Panc1 (cell line): ENCODE results near the gene METTL15. TPM values are rescaled to one million over a fixed set of nuclear protein-coding genes. Genes with fewer than 3 reads are reported as not detected.

Experiments used
- ATAC-seq: fragments of 200-7000 bp; cut with Tn5 transposase; 2 replicates; pipeline ENCODE4 v1.9.1; 2020; ENCODE audit warnings: mild to moderate bottlenecking, moderate library complexity
- BruUV-seq: library from RNA; stranded (reverse); fragments of 400-500 nt; replicated peaks from 2 replicates; lab custom pipeline; 2021; lab: Mats Ljungman, UMichigan
- CTCF ChIA-PET: fragments of 300-600 bp; sonication (Branson Sonifier 250); formaldehyde crosslinking; loops from one replicate; lab custom pipeline; 2022; ENCODE audit warnings: antibody characterized with exemption; lab: Charles Lee
- POLR2A ChIA-PET: fragments of 300-600 bp; sonication (Branson Sonifier 250); formaldehyde crosslinking; loops from one replicate; lab custom pipeline; 2022; ENCODE audit warnings: antibody characterized with exemption; lab: Charles Lee
- DNase-seq: peaks from one replicate; pipeline ENCODE4 v3.0.0-alpha.2; 2010; ENCODE audit warnings: low read depth, low spot score
- H3K27ac ChIP-seq: 2 replicates; pipeline ENCODE4 v1.5.1; 2011; ENCODE audit warnings: mild to moderate bottlenecking, low read length, inconsistent platforms
- H3K27me3 ChIP-seq: fragments of 200-500 bp; sonication (Bioruptor generic); 2 replicates; pipeline ENCODE4 v1.6.0; 2014; ENCODE audit warnings: low read length, inconsistent platforms; ENCODE audit not compliant: control insufficient read depth, insufficient read depth
- H3K36me3 ChIP-seq: fragments of 200-500 bp; sonication (Bioruptor generic); 2 replicates; pipeline ENCODE4 v1.5.1; 2014; ENCODE audit warnings: inconsistent platforms, mild to moderate bottlenecking, low read length, moderate library complexity; ENCODE audit not compliant: control insufficient read depth, insufficient read depth
- H3K4me1 ChIP-seq: 2 replicates; pipeline ENCODE4 v1.5.1; 2011; ENCODE audit warnings: inconsistent platforms, mild to moderate bottlenecking, low read length, moderate library complexity; ENCODE audit not compliant: control insufficient read depth, insufficient read depth
- H3K4me3 ChIP-seq, 2 experiments: 2 replicates each; pipeline ENCODE4 v1.5.1; 2011 to 2012; ENCODE audit warnings: low read depth in 2 of 2, low read length in 2 of 2, mild to moderate bottlenecking in 2 of 2, inconsistent platforms in 1 of 2, moderate library complexity in 1 of 2
- H3K9me3 ChIP-seq: fragments of 200-500 bp; sonication (Bioruptor generic); 2 replicates; pipeline ENCODE4 v1.5.1; 2014; ENCODE audit warnings: low read depth, mild to moderate bottlenecking, inconsistent platforms, low read length, moderate library complexity; ENCODE audit not compliant: control insufficient read depth, insufficient read depth
- POLR2AphosphoS5 ChIP-seq: IDR thresholded peaks from 2 replicates; pipeline ENCODE4 v1.6.1; 2012; ENCODE audit warnings: mild to moderate bottlenecking, low read depth, low read length, moderate library complexity
- REST ChIP-seq, 2 experiments: IDR thresholded peaks; 2 replicates each; pipeline ENCODE4 v1.6.1; 2011 to 2012; ENCODE audit warnings: low read depth in 2 of 2, control low read depth in 1 of 2, low read length in 1 of 2, mild to moderate bottlenecking in 1 of 2, moderate library complexity in 1 of 2; ENCODE audit not compliant: insufficient read depth in 1 of 2
- SIN3A ChIP-seq: IDR thresholded peaks from 2 replicates; pipeline ENCODE4 v1.6.1; 2012; ENCODE audit warnings: low read depth, mild to moderate bottlenecking, low read length, moderate library complexity, borderline replicate concordance; ENCODE audit not compliant: insufficient read depth
- TCF7L2 ChIP-seq: IDR thresholded peaks from 2 replicates; pipeline ENCODE4 v1.6.1; 2011; ENCODE audit warnings: mild to moderate bottlenecking, low read depth, low read length, inconsistent platforms
- in situ Hi-C: cut with HindIII; loops from 2 replicates; pipeline ENCODE4 v1.10.0; 2016; ENCODE audit warnings: low sequenced_read_pairs, low pct_unique_long_range_greater_than_20kb
- intact Hi-C: fragments of 100-400 bp; cut with micrococcal nuclease; formaldehyde crosslinking; loops from one replicate; pipeline ENCODE4 v1.10.0; 2022; ENCODE audit not compliant: unreplicated experiment
- total RNA-seq: library from RNA; stranded (reverse); gene quantifications from one replicate; pipeline ENCODE4 v1.2.1, GENCODE V29; 2021; ENCODE audit not compliant: unreplicated experiment
- TF ChIP-seq, protein P1 (sequence below): fragments of 450-650 bp; IDR thresholded peaks from 2 replicates; pipeline ENCODE4 v1.5.1; 2017; ENCODE audit warnings: mild to moderate bottlenecking

Gene METTL15
- total RNA-seq, 1 experiment from 2014 or later: 11.4 TPM

DNA sequence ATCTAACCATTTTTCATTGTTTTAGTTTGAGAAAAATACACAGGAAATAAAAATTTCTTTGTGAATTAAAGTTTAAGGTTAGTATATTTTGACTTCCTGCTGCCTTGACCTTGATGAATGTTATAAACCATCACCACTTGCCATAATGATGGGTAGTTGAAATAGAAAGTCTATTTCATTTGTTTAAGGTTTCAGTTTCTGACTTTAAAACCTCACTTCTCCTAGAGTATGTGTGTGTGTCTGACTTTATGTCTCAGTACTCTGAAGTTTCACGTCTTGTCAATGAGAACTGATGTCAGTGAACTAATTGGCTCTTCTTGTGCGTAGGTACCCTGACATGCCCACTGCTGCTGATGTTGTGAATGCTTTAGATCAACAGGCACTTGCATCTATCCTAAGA, 188.2 kb downstream of the METTL15 start:
- TF ChIP-seq SIN3A (no peak), TCF7L2 (no peak), REST (IDR thresholded peaks at IDR 0.05; ENCODE audit: insufficient read depth in 1 of 2, low read depth in 2 of 2, low read length in 1 of 2) (no peak), POLR2AphosphoS5 (no peak)
- TF ChIP-seq, protein P1, sequence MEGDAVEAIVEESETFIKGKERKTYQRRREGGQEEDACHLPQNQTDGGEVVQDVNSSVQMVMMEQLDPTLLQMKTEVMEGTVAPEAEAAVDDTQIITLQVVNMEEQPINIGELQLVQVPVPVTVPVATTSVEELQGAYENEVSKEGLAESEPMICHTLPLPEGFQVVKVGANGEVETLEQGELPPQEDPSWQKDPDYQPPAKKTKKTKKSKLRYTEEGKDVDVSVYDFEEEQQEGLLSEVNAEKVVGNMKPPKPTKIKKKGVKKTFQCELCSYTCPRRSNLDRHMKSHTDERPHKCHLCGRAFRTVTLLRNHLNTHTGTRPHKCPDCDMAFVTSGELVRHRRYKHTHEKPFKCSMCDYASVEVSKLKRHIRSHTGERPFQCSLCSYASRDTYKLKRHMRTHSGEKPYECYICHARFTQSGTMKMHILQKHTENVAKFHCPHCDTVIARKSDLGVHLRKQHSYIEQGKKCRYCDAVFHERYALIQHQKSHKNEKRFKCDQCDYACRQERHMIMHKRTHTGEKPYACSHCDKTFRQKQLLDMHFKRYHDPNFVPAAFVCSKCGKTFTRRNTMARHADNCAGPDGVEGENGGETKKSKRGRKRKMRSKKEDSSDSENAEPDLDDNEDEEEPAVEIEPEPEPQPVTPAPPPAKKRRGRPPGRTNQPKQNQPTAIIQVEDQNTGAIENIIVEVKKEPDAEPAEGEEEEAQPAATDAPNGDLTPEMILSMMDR: no peak
- POLR2A ChIA-PET: no interaction called here
- Histone ChIP-seq H3K27ac (no peak overlapping the region), H3K9me3 (no peaks in the 10 kb centered on the region), H3K36me3 (no peaks in the 10 kb centered on the region), H3K27me3 (no peaks in the 10 kb centered on the region), H3K4me1 (no peaks in the 10 kb centered on the region), H3K4me3 (no peak overlapping the region)
- ATAC-seq: no peak
- intact Hi-C loops: no loop called here
- in situ Hi-C loops: no loop called here
- CTCF ChIA-PET: no interaction called here
- DNase-seq: no peak
- no TSS peak for BruUV-seq

GRCh38 chr11:28298209-28298608, 190.0 kb downstream of the METTL15 start:
- Histone ChIP-seq H3K36me3 (no peaks in the 10 kb centered on the region), H3K27me3 (no peaks in the 10 kb centered on the region), H3K9me3 (no peaks in the 10 kb centered on the region), H3K4me1 (no peaks in the 10 kb centered on the region), H3K27ac (no peak overlapping the region), H3K4me3 (no peak overlapping the region)
- ChIA-PET POLR2A (no interaction called here), CTCF (no interaction called here)
- intact Hi-C loops: no loop called here
- in situ Hi-C loops: no loop called here
- TF ChIP-seq POLR2AphosphoS5: no peak
- BruUV-seq: no TSS peak
- DNase-seq (no peak), ATAC-seq (no peak)

GRCh38 chr11:28303477-28304191, 195.4 kb downstream of the METTL15 start:
- CTCF ChIA-PET: interaction anchor here (0.5 kb wide), 1 partner anchor 831 kb away, joined by 3 read pairs; the partner anchor contains the start of gene LGR4
- no peak for ATAC-seq

More at GRCh38 chr11:28303477-28304191, 195.4 kb downstream of the METTL15 start:
- in situ Hi-C loops: no loop called here
- Histone ChIP-seq H3K36me3 (no peaks in the 10 kb centered on the region), H3K27ac (no peak overlapping the region), H3K4me1 (no peaks in the 10 kb centered on the region), H3K27me3 (no peaks in the 10 kb centered on the region), H3K9me3 (no peaks in the 10 kb centered on the region), H3K4me3 (no peak overlapping the region)
- POLR2A ChIA-PET: no interaction called here
- TF ChIP-seq REST (IDR thresholded peaks at IDR 0.05; ENCODE audit: insufficient read depth in 1 of 2, low read depth in 2 of 2, low read length in 1 of 2): no peak
- TF ChIP-seq SIN3A: no peak
- BruUV-seq: no TSS peak
- intact Hi-C loops: no loop called here
- DNase-seq: no peak
